Measurements from ENCODE around the gene ECE2.

Gene ECE2

DNA sequence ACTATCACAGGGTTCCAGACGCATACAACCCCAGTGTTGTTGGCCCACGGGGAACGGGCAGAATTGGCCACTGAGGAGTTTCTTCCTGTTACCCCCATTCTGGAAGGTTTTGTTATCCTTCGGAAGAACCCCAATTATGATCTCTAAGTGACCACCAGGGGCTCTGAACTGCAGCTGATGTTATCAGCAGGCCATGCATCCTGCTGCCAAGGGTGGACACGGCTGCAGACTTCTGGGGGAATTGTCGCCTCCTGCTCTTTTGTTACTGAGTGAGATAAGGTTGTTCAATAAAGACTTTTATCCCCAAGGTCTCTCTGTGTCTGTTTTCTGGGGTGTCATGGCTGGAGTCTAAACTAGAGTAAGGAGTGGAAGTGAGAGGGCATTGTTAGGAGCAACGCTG is 32.9 kb downstream of the ECE2 start:
- no peak for DNase-seq (ENCODE audit: extremely low read depth in 1 of 2, low read depth in 1 of 2)

DNA sequence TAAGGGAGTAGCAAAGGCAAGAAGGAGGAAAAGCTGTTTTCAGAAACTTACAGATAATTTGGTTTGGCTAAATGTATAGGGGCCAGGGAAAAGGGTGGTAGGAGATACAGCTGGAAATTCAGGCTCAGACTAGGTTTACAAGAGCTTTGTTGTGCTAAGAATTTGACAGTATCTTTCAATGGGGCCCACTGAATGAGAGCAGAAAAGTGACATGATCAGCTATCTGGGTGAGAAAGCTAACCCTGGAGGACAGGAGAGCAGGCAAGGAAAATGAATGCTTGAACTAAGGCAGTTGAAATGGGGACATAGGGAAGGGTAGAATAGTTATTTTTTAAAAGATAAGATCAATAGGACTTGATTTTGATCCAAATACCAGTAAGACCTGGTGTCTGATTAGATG is 35.8 kb downstream of the ECE2 start:
- no peak for DNase-seq (ENCODE audit: extremely low read depth in 1 of 2, low read depth in 1 of 2)

DNA sequence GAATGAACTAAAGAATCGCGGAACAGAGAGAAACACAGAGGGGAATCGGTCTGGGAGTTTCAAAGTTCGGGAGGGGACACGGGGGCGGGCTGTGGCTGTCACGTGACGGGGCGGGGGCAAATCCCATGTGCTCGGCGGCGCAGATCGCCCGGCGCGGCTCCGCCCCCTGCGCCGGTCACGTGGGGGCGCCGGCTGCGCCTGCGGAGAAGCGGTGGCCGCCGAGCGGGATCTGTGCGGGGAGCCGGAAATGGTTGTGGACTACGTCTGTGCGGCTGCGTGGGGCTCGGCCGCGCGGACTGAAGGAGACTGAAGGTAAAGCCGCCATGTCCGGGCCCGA is 38.5 kb downstream of the ECE2 start, which contains the start of gene EIF4G1:
EIF4G1 (plus strand) TSS at position 244 of the 337 bp plus-strand sequence. CDS start 1,191 bp downstream, outside the sequence.
- peak; percentile 78 to 90 for DNase-seq (ENCODE audit: extremely low read depth in 1 of 2, low read depth in 1 of 2)

DNA sequence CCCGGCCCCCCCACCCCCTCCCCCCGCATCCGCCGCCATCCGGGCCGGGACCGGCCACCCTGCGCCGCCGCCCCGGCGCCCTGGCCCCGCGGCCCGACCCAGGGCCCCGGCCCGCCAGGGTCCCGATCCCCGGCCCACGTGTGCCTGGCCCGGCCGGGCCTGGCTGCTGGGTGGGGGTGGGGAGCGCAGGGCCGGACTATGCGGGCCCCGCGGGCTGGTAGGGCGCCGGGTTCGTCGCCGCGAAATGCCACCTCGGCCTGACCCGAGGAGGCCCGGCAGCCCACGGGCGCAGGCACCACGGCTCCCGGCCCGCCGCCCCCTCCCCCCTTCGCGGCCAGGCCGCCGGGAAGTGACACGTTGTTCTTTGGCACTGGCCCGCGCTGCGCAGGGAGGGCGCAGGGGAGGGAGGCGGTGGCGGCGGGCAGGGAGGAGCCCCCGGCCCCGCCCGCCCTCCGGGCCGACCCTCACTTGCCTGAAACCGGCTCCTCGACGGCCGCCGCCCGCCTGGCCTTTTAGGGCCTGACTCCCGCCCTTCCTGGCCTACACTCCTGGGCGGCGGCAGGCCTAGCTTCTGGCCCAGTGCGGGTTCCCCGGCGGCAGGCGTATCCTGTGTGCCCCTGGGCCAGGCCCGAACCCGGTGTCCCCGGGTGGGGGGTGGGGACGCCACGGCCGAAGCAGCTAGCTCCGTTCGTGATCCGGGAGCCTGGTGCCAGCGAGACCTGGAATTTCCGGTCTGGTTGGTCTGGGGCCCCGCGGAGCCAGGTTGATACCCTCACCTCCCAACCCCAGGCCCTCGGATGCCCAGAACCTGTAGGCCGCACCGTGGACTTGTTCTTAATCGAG is 39.1 kb downstream of the ECE2 start:
- DNase-seq (ENCODE audit: extremely low read depth in 1 of 2, low read depth in 1 of 2) = peak in 1 of 2 donors; percentile 49

DNA sequence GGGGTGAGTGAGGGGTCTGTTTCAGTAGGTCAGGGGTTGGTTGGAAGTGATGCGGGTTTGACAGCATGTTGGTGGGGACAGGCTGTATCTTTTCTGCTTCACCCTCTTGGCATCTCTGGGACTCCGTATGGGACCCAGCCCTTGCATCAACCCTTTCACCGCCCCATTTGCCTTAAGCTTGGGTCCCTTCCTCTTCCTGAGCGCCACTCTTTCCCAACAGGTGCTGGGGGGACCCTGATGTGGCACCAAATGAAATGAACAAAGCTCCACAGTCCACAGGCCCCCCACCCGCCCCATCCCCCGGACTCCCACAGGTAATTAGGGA is 39.7 kb downstream of the ECE2 start:
- no peak for DNase-seq (ENCODE audit: extremely low read depth in 1 of 2, low read depth in 1 of 2)

DNA sequence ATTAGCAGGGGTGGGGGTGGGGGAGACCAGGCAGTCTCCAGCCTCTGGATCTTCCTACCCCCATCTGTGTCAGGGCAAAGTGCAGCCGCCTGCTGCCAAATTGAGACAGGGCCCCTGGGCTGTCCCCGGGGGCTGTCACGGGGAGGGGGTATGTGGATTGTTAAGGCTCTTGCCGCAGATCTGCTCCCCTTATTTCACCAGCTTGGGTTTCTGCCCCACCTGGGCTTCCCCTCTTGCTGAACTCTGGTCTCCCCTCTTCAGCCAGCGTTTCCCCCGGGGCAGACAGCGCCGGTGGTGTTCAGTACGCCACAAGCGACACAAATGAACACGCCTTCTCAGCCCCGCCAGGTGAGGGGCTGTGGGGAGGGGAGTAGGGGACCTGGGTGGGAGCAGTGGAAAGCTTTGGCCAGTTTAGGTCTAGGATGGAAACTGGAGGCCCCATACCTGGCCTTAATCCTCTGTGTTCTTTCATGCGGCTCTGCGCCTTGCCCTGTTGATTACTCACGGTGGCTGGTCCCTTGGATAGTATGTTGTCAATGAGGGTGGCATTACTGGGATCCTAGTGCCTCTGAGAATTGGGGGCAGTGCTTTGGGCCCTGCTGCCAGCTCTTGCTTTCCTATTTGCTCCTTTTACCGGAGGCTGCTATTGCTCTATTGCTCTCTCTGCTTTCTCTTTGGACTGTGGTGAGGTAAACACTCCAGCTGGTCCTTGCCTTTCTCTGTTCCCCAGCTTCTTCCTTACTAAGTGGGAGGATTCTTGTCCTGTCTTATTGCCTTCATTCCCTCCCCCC is 40.2 kb downstream of the ECE2 start:
- DNase-seq (ENCODE audit: extremely low read depth in 1 of 2, low read depth in 1 of 2) = no peak

DNA sequence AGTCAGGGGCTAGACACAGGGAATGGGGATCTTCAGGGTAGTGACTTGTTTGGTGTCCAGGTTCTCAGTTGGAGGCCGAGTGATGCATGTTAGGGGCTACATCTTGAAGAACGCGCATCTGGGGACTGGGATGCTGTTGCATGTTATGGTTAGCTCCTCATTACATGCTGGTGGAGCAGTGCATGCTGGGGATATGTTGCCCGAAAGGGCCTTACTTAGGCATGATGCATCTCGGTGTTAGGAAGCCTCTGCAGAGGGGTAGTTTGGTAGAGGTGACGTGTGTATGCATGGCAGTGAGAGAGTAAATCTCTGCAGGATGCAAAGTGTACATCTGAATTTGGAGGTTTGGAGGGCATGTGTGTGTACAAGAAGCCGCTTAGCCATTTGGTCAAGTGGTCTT is 41.0 kb downstream of the ECE2 start:
- no peak for DNase-seq (ENCODE audit: extremely low read depth in 1 of 2, low read depth in 1 of 2)

DNA sequence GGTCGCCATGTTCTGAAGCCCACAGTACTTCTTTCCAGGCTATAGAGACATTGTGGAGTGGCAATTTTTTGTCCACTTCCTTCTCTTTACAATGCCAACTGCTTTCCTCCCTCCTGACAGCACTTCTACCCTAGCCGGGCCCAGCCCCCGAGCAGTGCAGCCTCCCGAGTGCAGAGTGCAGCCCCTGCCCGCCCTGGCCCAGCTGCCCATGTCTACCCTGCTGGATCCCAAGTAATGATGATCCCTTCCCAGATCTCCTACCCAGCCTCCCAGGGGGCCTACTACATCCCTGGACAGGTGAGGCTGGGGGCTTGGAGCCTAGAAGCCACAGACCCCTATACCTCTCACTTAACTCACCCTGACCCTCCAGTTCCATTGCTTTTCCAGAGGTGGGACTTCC is 41.4 kb downstream of the ECE2 start:
- no peak for DNase-seq (ENCODE audit: extremely low read depth in 1 of 2, low read depth in 1 of 2)

DNA sequence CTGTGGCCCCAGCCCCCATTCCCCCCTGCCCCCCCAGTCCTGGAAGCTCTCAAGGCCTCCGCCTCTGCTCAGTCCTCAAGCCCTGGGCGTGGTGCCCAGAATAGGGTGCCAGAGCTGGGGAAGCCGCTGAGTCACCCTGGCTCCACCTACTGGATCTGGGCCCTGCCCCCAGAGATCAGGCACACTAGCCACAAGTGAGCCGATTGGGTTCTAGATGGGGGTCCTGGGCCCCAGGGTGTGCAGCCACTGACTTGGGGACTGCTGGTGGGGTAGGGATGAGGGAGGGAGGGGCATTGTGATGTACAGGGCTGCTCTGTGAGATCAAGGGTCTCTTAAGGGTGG is 44.3 kb downstream of the ECE2 start:
- DNase-seq (ENCODE audit: extremely low read depth in 1 of 2, low read depth in 1 of 2) = no peak

DNA sequence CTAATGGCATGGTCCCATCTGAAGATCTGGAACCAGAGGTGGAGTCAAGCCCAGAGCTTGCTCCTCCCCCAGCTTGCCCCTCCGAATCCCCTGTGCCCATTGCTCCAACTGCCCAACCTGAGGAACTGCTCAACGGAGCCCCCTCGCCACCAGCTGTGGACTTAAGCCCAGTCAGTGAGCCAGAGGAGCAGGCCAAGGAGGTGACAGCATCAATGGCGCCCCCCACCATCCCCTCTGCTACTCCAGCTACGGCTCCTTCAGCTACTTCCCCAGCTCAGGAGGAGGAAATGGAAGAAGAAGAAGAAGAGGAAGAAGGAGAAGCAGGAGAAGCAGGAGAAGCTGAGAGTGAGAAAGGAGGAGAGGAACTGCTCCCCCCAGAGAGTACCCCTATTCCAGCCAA is 45.8 kb downstream of the ECE2 start:
- no peak for DNase-seq (ENCODE audit: extremely low read depth in 1 of 2, low read depth in 1 of 2)

DNA sequence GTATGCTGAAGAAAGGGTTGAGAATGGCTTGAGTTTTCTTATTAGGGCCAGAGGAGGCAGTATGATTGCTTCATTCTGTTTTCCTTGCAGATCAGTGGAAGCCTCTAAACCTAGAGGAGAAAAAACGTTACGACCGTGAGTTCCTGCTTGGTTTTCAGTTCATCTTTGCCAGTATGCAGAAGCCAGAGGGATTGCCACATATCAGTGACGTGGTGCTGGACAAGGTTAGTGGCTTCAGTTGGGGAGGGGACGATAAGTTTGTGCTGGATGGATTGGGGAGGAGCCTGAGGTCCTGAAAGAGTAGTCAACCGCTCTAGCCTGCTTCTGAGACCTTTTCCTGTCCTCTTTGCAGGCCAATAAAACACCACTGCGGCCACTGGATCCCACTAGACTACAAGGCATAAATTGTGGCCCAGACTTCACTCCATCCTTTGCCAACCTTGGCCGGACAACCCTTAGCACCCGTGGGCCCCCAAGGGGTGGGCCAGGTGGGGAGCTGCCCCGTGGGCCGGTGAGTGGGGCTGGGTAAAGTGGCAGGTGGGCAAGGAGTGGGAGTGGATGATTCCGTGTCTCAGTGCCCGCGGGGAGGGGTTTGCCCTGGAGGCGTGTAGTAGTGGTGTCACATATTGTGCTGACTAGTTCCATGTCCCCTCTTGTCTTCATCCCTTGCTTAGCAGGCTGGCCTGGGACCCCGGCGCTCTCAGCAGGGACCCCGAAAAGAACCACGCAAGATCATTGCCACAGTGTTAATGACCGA is 47.1 kb downstream of the ECE2 start:
- DNase-seq (ENCODE audit: extremely low read depth in 1 of 2, low read depth in 1 of 2) = no peak

DNA sequence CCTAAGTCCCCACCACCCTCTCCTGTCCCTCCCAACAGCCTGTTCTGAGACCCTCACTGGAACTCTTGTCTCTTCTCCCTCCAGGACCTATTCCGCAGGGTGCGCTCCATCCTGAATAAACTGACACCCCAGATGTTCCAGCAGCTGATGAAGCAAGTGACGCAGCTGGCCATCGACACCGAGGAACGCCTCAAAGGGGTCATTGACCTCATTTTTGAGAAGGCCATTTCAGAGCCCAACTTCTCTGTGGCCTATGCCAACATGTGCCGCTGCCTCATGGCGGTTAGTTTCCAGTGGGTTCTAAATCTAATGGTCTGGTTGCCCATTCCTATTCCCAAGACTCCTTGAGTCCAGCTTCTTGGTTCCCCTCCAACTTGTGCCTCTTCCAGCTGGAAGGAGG is 47.9 kb downstream of the ECE2 start:
- no peak for DNase-seq (ENCODE audit: extremely low read depth in 1 of 2, low read depth in 1 of 2)

DNA sequence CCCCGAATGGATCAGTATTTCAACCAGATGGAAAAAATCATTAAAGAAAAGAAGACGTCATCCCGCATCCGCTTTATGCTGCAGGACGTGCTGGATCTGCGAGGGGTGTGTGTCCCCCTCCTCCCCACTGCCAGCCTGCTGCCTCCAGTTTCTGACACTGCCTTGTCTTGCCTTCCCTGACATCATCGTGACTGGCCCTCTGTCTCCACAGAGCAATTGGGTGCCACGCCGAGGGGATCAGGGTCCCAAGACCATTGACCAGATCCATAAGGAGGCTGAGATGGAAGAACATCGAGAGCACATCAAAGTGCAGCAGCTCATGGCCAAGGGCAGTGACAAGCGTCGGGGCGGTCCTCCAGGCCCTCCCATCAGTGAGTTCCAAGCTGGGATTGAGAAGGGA is 49.4 kb downstream of the ECE2 start:
- DNase-seq (ENCODE audit: extremely low read depth in 1 of 2, low read depth in 1 of 2) = no peak

DNA sequence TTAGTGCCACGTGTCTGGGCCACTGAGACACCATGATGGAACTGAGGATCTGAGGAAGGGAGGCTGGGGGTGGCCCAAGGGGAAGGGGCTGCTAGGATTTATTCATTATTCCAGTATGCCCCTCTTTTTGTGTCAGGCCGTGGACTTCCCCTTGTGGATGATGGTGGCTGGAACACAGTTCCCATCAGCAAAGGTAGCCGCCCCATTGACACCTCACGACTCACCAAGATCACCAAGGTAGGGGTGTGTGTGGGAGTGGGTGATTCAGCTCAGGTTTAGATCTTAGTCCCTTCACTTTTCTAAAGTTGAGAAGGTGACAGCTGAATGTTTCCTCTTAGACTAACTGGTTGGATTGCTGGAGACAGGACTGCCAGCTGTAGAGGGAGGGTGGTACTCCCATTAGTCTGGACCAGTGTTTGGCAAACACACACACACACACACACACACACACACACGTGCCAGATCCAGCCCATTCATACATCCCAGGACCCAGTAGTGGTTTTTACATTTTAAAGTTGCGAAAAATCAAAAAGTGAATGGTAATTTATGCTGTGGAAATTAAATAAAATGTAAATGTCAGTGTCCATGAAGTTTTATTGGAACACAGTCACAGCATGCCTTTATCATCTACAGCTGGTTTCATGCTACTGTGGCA is 50.0 kb downstream of the ECE2 start:
- no peak for DNase-seq (ENCODE audit: extremely low read depth in 1 of 2, low read depth in 1 of 2)

DNA sequence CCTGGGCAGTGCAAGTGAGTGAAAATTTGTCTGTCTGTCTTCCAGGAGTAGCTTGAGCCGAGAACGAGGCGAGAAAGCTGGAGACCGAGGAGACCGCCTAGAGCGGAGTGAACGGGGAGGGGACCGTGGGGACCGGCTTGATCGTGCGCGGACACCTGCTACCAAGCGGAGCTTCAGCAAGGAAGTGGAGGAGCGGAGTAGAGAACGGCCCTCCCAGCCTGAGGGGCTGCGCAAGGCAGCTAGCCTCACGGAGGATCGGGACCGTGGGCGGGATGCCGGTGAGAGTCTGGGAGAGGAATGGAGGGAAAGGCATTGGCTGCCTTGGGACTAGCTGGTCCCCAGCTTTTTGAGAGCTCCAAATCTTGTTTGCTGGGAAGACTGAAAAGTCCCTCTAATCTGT is 51.3 kb downstream of the ECE2 start:
- DNase-seq (ENCODE audit: extremely low read depth in 1 of 2, low read depth in 1 of 2) = no peak

DNA sequence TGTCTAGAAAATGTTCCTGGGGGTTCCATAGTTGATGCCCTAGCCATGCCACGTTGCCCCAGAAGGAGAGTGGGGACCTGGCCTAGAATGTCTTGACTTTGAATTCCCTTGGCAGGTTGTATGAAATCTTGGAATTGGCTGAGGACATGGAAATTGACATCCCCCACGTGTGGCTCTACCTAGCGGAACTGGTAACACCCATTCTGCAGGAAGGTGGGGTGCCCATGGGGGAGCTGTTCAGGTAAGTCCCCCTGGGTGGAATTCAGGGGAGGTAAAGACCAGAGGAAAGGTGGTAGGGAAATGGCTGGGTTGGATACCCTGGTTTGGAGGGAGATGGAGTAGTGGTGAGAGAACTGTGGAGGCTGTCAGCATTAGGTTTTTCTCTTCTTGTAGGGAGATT is 52.7 kb downstream of the ECE2 start:
- DNase-seq (ENCODE audit: extremely low read depth in 1 of 2, low read depth in 1 of 2) = no peak

DNA sequence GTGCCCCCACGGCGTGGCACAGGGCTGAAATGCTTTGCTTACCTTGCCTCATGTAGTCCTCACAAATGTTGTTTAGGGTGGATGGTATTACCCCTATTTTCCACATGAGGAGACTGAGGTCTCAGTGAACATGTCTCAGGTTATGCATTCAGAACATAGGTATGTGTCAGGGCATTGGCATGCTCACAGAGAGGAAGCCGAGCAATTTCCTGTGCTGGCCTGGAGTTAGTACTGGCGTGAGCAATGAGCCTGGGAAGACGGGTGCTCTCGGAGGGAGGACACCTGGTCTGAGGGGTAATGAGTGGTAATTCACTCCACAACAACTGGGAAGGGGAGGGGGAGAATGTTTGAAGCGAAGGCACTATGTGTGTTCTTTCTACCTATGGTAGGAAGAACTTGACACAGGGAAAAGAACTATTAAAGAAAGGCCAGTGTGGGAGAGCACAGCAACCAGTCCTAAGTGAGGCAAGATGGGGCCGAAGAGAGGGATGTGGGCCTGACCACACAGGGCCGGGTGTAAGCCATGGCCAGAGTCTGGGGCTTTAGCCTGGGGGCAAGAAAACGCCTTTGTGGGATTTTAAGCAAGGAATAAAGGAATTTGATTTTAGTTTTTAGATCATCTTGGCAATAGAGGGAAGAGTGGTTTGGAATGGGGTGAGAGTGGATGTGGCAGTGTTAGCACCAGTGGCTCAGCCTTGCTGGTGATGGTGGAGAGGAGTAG is 56.7 kb downstream of the ECE2 start:
- DNase-seq (ENCODE audit: extremely low read depth in 1 of 2, low read depth in 1 of 2) = no peak

DNA sequence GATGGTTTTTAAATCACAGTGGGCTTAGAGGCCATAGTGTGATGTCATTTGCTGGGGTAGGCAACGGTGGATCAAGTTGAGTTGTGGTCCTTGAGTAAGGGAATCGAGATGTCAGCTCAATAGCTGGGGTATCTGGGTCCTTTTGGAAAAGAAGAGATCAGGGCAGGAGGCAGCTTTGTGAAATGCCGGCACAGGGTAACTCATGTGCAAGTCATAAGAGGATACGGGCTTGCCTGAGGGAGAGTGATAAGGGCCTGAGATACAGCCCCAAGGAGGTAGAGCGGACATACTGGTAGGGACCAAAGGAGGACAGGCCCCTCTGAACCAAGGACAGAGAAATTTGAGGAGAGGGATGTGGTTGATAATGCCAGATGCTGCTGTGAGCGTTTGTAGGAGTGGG is 57.4 kb downstream of the ECE2 start:
- DNase-seq (ENCODE audit: extremely low read depth in 1 of 2, low read depth in 1 of 2) = no peak

DNA sequence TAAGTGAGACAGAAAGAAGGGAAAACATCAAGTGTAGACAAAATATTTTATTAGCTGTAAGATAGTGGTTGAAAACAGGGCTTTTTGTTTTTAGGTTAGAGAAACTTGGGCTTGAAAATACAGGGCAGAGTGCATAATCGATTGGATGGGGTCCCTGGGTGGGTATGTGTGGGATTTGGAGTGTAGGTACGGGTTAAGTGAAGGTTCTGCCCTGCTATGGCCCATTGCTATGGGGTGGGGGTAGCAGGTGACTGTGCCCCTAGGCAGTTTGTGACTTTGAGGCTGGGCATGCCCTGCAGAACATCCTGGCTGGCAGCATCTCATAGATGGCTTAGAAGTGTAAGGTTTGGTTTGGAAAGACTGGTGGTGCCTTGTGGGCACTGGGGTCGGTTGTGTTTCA is 57.9 kb downstream of the ECE2 start:
- no peak for DNase-seq (ENCODE audit: extremely low read depth in 1 of 2, low read depth in 1 of 2)

DNA sequence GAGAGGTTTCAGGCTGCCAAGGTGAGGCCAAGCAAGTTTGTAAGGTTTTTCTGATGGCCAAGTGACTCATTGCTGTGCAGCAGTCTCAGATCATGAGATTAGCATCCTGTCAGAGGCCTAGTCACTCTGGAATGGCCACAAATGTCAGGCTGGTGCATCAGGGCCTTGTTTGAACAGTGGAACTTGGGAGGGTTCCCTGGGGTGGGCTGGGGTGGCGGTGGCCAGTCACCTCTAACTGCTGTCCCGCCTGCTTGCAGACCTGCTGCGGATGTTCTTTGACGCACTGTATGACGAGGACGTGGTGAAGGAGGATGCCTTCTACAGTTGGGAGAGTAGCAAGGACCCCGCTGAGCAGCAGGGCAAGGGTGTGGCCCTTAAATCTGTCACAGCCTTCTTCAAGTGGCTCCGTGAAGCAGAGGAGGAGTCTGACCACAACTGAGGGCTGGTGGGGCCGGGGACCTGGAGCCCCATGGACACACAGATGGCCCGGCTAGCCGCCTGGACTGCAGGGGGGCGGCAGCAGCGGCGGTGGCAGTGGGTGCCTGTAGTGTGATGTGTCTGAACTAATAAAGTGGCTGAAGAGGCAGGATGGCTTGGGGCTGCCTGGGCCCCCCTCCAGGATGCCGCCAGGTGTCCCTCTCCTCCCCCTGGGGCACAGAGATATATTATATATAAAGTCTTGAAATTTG is 58.8 kb downstream of the ECE2 start:
- peak in 1 of 2 donors; percentile 20 for DNase-seq (ENCODE audit: extremely low read depth in 1 of 2, low read depth in 1 of 2)

Measured in activated CD8-positive, alpha-beta memory T cell treated with anti-CD3 and anti-CD28 coated beads for 1 hour (primary cell).